K562 (cell line): ENCODE results near the gene ZYG11A. TPM values are rescaled to one million over a fixed set of nuclear protein-coding genes. Genes with fewer than 3 reads are reported as not detected.

ENCODE experiments used
- ATAC-seq: fragments of 200-7000 bp; cut with Tn5 transposase; 3 replicates; pipeline ENCODE4 v1.9.1; 2020; ENCODE audit warnings: moderate library complexity
- BruUV-seq: library from RNA; stranded (reverse); fragments of 400-500 nt; replicated peaks from 2 replicates; lab custom pipeline; 2021; lab: Mats Ljungman, UMichigan
- CTCF ChIA-PET: fragments of 300-600 bp; formaldehyde crosslinking; extraction: SDS; loops from one replicate; lab custom pipeline; 2021; ENCODE audit warnings: low intra/inter-chr PET ratio; lab: Yijun Ruan, JAX
- POLR2A ChIA-PET: fragments of 300-600, 350-650 bp; sonication (Branson Sonifier 250); formaldehyde crosslinking; extraction: SDS; loops from one replicate; lab custom pipeline; 2021; ENCODE audit warnings: antibody characterized with exemption, inconsistent platforms; lab: Yijun Ruan, JAX
- DNase-seq, 4 experiments: peaks; one replicate each; pipeline versions ENCODE4 v3.0.0 to v3.0.0-alpha.2; 2011 to 2018; ENCODE audit warnings: low spot score in 3 of 4, mixed read lengths in 3 of 4; ENCODE audit errors: extremely low read depth in 1 of 4
- FAIRE-seq: peaks from 2 replicates; lab custom pipeline; 2011; peaks lifted over from hg19 to GRCh38; lab: Jason Lieb, UNC
- H2AFZ ChIP-seq: 2 replicates; pipeline ENCODE4 v1.6.0; 2011; ENCODE audit warnings: low read depth, low read length, control low read depth, inconsistent platforms
- H3K27ac ChIP-seq: fragments of 200-600 bp; 3 replicates; pipeline ENCODE4 v1.8.0; 2011; ENCODE audit warnings: low read depth, mild to moderate bottlenecking, control low read depth, inconsistent platforms, low read length, moderate library complexity, mixed read lengths; ENCODE audit errors: extremely low read depth
- H3K27me3 ChIP-seq, 2 experiments: fragments of 300-600 bp in 1 of 2; 2 replicates in 1 of 2; 3 replicates in 1 of 2; pipeline versions ENCODE4 v1.6.0 to v1.8.0; 2011; ENCODE audit warnings: inconsistent platforms in 2 of 2, low read length in 2 of 2, mild to moderate bottlenecking in 1 of 2, mixed read lengths in 1 of 2, moderate library complexity in 1 of 2; ENCODE audit not compliant: control insufficient read depth in 2 of 2, insufficient read depth in 2 of 2
- H3K36me3 ChIP-seq: fragments of 300-600 bp; 3 replicates; pipeline ENCODE4 v1.8.0; 2011; ENCODE audit warnings: mild to moderate bottlenecking, low read length, inconsistent platforms; ENCODE audit not compliant: control insufficient read depth, insufficient read depth
- H3K4me1 ChIP-seq, 2 experiments: fragments of 200-600 bp in 1 of 2; replicated peaks in 1 of 2; 2 replicates in 1 of 2; 3 replicates in 1 of 2; pipeline versions ENCODE4 v1.5.1 to v1.8.0; 2011; ENCODE audit warnings: inconsistent platforms in 2 of 2, low read length in 2 of 2, mild to moderate bottlenecking in 1 of 2, mixed read lengths in 1 of 2, moderate library complexity in 1 of 2; ENCODE audit not compliant: control insufficient read depth in 2 of 2, insufficient read depth in 2 of 2
- H3K4me2 ChIP-seq: 2 replicates; pipeline ENCODE4 v1.6.1; 2011; ENCODE audit warnings: low read length, control low read depth, inconsistent platforms, mixed read lengths; ENCODE audit not compliant: insufficient read depth
- H3K4me3 ChIP-seq: fragments of 200-600 bp; sonication (generic), shearing (Covaris generic); 2 replicates; pipeline ENCODE4 v1.5.1; 2016; ENCODE audit warnings: control low read depth, inconsistent platforms
- H3K79me2 ChIP-seq: fragments of 200-600 bp; 3 replicates; pipeline ENCODE4 v1.8.0; 2011; ENCODE audit warnings: low read length, inconsistent platforms; ENCODE audit not compliant: control insufficient read depth, insufficient read depth
- H3K9ac ChIP-seq, 2 experiments: 2 replicates each; pipeline versions ENCODE4 v1.6.0 to v1.6.1; 2011; ENCODE audit warnings: low read depth in 2 of 2, low read length in 2 of 2, control low read depth in 1 of 2, inconsistent platforms in 1 of 2, mild to moderate bottlenecking in 1 of 2, mixed read lengths in 1 of 2; ENCODE audit not compliant: insufficient read depth in 1 of 2
- H3K9me1 ChIP-seq: one replicate; pipeline ENCODE4 v1.6.0; 2011; ENCODE audit warnings: inconsistent platforms, mild to moderate bottlenecking, low read length, moderate library complexity; ENCODE audit not compliant: control insufficient read depth, insufficient read depth
- H3K9me3 ChIP-seq: replicated peaks from 2 replicates; pipeline ENCODE4 v1.5.1; 2011; ENCODE audit warnings: low read depth, low read length, inconsistent platforms; ENCODE audit not compliant: control insufficient read depth, insufficient read depth
- H4K20me1 ChIP-seq: replicated peaks from 2 replicates; pipeline ENCODE4 v1.6.1; 2011; ENCODE audit warnings: low read length, inconsistent platforms, mixed read lengths; ENCODE audit not compliant: control insufficient read depth, insufficient read depth
- HLTF ChIP-seq: fragments of 450-650 bp; IDR thresholded peaks from 2 replicates; pipeline ENCODE4 v1.6.1; 2016
- ILK ChIP-seq: fragments of 450-650 bp; IDR thresholded peaks from 2 replicates; pipeline ENCODE4 v1.6.1; 2016; ENCODE audit warnings: missing genetic modification characterization, low read depth, mild to moderate bottlenecking, missing compliant biosample characterization, moderate library complexity, borderline replicate concordance
- MCM5 ChIP-seq: fragments of 450-650 bp; IDR thresholded peaks from 2 replicates; pipeline ENCODE4 v1.6.1; 2016; ENCODE audit warnings: low read depth
- MXI1 ChIP-seq: IDR thresholded peaks from 2 replicates; pipeline ENCODE4 v1.6.1; 2011; ENCODE audit warnings: low read depth, mild to moderate bottlenecking, improper control_type of control experiment, low read length
- POLR2G ChIP-seq: fragments of 200-400 bp; formaldehyde crosslinking; IDR thresholded peaks from 2 replicates; pipeline ENCODE4 v1.6.1; 2017; ENCODE audit warnings: low read depth, mild to moderate bottlenecking, antibody characterized with exemption, low read length, moderate library complexity
- RBM22 ChIP-seq: fragments of 200-400 bp; formaldehyde crosslinking; IDR thresholded peaks from 2 replicates; pipeline ENCODE4 v1.6.1; 2018; ENCODE audit warnings: low read length, low read depth; ENCODE audit not compliant: poor library complexity, severe bottlenecking
- SMAD1 ChIP-seq: fragments of 150-350 bp; IDR thresholded peaks from 2 replicates; pipeline ENCODE4 v1.6.1; 2014; ENCODE audit warnings: low read length, low read depth; ENCODE audit not compliant: partially characterized antibody
- SPI1 ChIP-seq: IDR thresholded peaks from 2 replicates; pipeline ENCODE4 v1.6.1; 2011; ENCODE audit warnings: low read depth, low read length, control low read depth, borderline replicate concordance
- TBP ChIP-seq: optimal IDR thresholded peaks from 2 replicates; pipeline ENCODE3; 2011; ENCODE audit warnings: low read depth, low read length, improper control_type of control experiment
- ZNF263 ChIP-seq: sonication (generic); formaldehyde crosslinking; IDR thresholded peaks from 2 replicates; pipeline ENCODE4 v1.8.0; 2022; ENCODE audit warnings: mild to moderate bottlenecking, missing genetic modification reagents, borderline replicate concordance
- WGBS: fragments of 100-300 bp; shearing (Covaris generic); methylation state at CpG from one replicate; pipeline ENCODE4 v1.1.6; 2016; ENCODE audit warnings: low coverage, mixed read lengths; ENCODE audit not compliant: insufficient coverage; ENCODE audit errors: missing lambda C conversion rate; 5-methylcytosine and 5-hydroxymethylcytosine counted together
- in situ Hi-C: fragments of 300-500 bp; cut with MboI; formaldehyde crosslinking; loops from 4 replicates; pipeline ENCODE4 v1.15.0; 2018; ENCODE audit warnings: inconsistent platforms, mixed read lengths
- intact Hi-C: fragments of 100-400 bp; cut with micrococcal nuclease; formaldehyde crosslinking; loops from 2 replicates; pipeline ENCODE4 v1.14.2; 2022
- polyA plus RNA-seq, 8 experiments: library from polyadenylated mRNA; depleted of rRNA in 4 of 8; stranded (reverse) in 5 of 8; unstranded in 3 of 8; fragments of >200 nt; fragmentation: Nextera tagmentation in 2 of 8; fragmentation: Illumina TruSeq in 1 of 8; extraction: Ambion mirVana in 2 of 8; extraction: Trizol in 1 of 8; gene quantifications; 2 replicates each; pipeline versions ENCODE4 v1.2.1 to v1.2.3, GENCODE V29; 2011 to 2014; ENCODE audit warnings: inconsistent platforms in 1 of 8, missing spikeins in 1 of 8
- total RNA-seq, 7 experiments: library from RNA; depleted of rRNA in 6 of 7; stranded (reverse); fragments of >200 nt in 6 of 7; fragmentation: Illumina TruSeq in 2 of 7; extraction: Trizol in 2 of 7; gene quantifications; 2 replicates each; pipeline versions ENCODE4 v1.2.1 to v1.2.3, GENCODE V29; 2011 to 2021; ENCODE audit warnings: low replicate concordance in 1 of 7
- TF ChIP-seq, protein P1 (sequence below): sonication (generic); IDR thresholded peaks from 2 replicates; pipeline ENCODE4 v1.6.1; 2016
- TF ChIP-seq, protein P2 (sequence below): fragments of 450-650 bp; formaldehyde crosslinking; conservative IDR thresholded peaks from 2 replicates; pipeline ENCODE4 v1.4.0; 2022; ENCODE audit warnings: mild to moderate bottlenecking, missing genetic modification characterization
- TF ChIP-seq, protein P3 (sequence below), 3 experiments: fragments of 200-800 bp in 1 of 3; sonication (Bioruptor generic) in 1 of 3; sonication (generic) in 1 of 3; formaldehyde crosslinking in 1 of 3; IDR thresholded peaks; 2 replicates each; pipeline versions ENCODE4 v1.6.1 to v1.8.0; 2016 to 2022; ENCODE audit warnings: mild to moderate bottlenecking in 2 of 3, missing compliant biosample characterization in 2 of 3, missing genetic modification characterization in 2 of 3, missing genetic modification reagents in 1 of 3
- TF ChIP-seq, protein P4 (sequence below): IDR thresholded peaks from 2 replicates; pipeline ENCODE4 v1.6.1; 2012; ENCODE audit warnings: low read depth, low read length, improper control_type of control experiment, borderline replicate concordance

Gene ZYG11A
- total and polyA plus RNA-seq, 9 of the 15 experiments (the other 6 are each of a cell fraction or from before 2014, with no cell fraction given): 4.5 to 21.9 (median 14.0) TPM

DNA sequence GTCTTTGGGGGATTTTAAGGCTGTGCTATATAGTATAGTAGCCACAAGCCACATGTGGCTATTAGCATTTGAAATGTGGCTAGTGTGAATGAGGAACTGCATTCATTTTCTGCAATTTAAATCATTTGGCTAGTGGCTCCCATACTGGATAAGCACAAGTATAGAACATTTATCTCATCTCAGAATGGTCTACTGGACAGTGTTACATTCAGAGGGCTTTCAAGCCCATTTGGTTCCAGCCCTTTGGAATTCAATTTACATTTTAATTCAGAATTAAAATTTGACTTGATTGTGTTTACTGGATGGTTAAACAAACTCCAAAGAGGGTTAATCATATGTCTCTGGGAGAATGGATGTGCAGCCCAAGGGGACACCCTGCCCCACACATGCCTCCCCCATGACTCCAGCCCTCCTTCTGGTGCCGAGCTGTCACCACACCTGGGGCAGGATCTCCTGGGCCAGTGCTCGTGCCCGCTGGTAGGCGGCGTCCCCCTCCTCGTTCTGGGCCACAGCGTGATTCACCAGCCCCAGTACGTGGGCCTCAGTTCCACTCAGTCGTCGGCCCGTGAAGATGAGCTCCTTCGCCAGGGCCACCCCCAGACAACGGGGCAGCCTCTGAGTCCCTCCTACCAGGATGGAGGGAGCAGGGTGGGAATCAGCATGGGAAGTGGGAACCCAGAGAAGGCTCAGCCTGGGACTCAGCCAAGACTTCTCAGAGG is 61.8 kb downstream of the ZYG11A start:
- intact Hi-C loops: loop anchor here (10.0 kb wide), 1 partner anchor 160 kb away; the partner anchor contains the start of gene PODN
- Histone ChIP-seq H3K9me1 (peaks cover 4% of the 10 kb centered on the region), H3K27ac (no peak overlapping the region), H3K4me2 (no peak overlapping the region), H4K20me1 (no peaks in the 10 kb centered on the region), H3K4me1 (peaks cover 32 to 36% of the 10 kb centered on the region in 2 experiments), H3K79me2 (no peaks in the 10 kb centered on the region), H3K4me3 (no peak overlapping the region), H3K27me3 (no peaks in the 10 kb centered on the region), H3K9ac (peak overlapping the region in 1 of 2 experiments; percentile 59; a peak in 2 of 4 replicates), H3K9me3 (no peaks in the 10 kb centered on the region), H2AFZ (no peak overlapping the region; the same call in 1 of the 2 replicates), H3K36me3 (peaks cover 18% of the 10 kb centered on the region)
- ChIA-PET POLR2A (interaction anchor here (0.5 to 4.6 kb wide), 7 partner anchors 11 to 366 kb away, joined by 3 to 20 read pairs (median 4); no protein-coding TSS in a partner anchor), CTCF (interaction anchor here (2.3 kb wide), 1 partner anchor 278 kb away, joined by 8 read pairs; no protein-coding TSS in a partner anchor)
- in situ Hi-C loops: loop anchor here (25.0 kb wide), 1 partner anchor 283 kb away; the partner anchor contains the start of gene CPT2
- no TSS peak for BruUV-seq
- ATAC-seq (peak; percentile 15), FAIRE-seq (no peak), DNase-seq (no peak)
- WGBS: 82% methylated on average over 11 of the region's 13 CpGs
- TF ChIP-seq, protein P1, sequence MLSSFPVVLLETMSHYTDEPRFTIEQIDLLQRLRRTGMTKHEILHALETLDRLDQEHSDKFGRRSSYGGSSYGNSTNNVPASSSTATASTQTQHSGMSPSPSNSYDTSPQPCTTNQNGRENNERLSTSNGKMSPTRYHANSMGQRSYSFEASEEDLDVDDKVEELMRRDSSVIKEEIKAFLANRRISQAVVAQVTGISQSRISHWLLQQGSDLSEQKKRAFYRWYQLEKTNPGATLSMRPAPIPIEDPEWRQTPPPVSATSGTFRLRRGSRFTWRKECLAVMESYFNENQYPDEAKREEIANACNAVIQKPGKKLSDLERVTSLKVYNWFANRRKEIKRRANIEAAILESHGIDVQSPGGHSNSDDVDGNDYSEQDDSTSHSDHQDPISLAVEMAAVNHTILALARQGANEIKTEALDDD: no peak
- no peak for TF ChIP-seq ILK
- no peak for TF ChIP-seq SMAD1
- TF ChIP-seq HLTF: peak; percentile 54; the same call in 1 of the 2 replicates
- TF ChIP-seq, protein P2, sequence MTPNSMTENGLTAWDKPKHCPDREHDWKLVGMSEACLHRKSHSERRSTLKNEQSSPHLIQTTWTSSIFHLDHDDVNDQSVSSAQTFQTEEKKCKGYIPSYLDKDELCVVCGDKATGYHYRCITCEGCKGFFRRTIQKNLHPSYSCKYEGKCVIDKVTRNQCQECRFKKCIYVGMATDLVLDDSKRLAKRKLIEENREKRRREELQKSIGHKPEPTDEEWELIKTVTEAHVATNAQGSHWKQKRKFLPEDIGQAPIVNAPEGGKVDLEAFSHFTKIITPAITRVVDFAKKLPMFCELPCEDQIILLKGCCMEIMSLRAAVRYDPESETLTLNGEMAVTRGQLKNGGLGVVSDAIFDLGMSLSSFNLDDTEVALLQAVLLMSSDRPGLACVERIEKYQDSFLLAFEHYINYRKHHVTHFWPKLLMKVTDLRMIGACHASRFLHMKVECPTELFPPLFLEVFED (CRISPR knock-in tag): 0 out of 2 replicates have a peak, but pooled peaks have one; percentile 24
- TF ChIP-seq SPI1: peak; percentile 54; the same call in 1 of the 2 replicates
- peak; percentile 73 for TF ChIP-seq POLR2G
- 0 out of 2 replicates have a peak, but pooled peaks have one; percentile 18 for TF ChIP-seq ZNF263
- TF ChIP-seq, protein P3, sequence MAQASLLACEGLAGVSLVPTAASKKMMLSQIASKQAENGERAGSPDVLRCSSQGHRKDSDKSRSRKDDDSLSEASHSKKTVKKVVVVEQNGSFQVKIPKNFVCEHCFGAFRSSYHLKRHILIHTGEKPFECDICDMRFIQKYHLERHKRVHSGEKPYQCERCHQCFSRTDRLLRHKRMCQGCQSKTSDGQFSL (CRISPR knock-in tag; IDR thresholded peaks at IDR 0.05): 0 out of 2 replicates have a peak, but pooled peaks have one; percentile 44
- TF ChIP-seq, protein P3 (tag; IDR thresholded peaks at IDR 0.05): no peak
- TF ChIP-seq TBP: no peak
- no peak for TF ChIP-seq MCM5
- TF ChIP-seq MXI1: no peak
- TF ChIP-seq, protein P4, sequence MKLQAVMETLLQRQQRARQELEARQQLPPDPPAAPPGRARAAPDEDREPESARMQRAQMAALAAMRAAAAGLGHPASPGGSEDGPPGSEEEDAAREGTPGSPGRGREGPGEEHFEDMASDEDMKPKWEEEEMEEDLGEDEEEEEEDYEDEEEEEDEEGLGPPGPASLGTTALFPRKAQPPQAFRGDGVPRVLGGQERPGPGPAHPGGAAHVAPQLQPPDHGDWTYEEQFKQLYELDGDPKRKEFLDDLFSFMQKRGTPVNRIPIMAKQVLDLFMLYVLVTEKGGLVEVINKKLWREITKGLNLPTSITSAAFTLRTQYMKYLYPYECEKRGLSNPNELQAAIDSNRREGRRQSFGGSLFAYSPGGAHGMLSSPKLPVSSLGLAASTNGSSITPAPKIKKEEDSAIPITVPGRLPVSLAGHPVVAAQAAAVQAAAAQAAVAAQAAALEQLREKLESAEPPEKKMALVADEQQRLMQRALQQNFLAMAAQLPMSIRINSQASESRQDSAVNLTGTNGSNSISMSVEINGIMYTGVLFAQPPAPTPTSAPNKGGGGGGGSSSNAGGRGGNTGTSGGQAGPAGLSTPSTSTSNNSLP: no peak
- TF ChIP-seq RBM22: peak; percentile 79
